Liver (tissue), 9 donors: ENCODE data around the gene C1orf52. TPM values are rescaled to one million over a fixed set of nuclear protein-coding genes. Genes with fewer than 3 reads are reported as not detected.
A peak's percentile ranks its signal among the peaks of the same experiment; 100 is the strongest.

ENCODE experiments used
- DNase-seq: peaks from one replicate; pipeline ENCODE4 v3.0.0-alpha.2; 2017; ENCODE audit warnings: low spot score
- H3K27ac ChIP-seq, 2 donors: one replicate each; pipeline ENCODE4 v1.7.0; 2013; ENCODE audit warnings: inconsistent platforms in 2 of 2, low read length in 2 of 2, control low read depth in 1 of 2, low read depth in 1 of 2, mild to moderate bottlenecking in 1 of 2
- H3K27me3 ChIP-seq, 4 donors: one replicate each; pipeline versions ENCODE4 v1.6.1 to v1.7.0; 2013; ENCODE audit warnings: low read length in 3 of 4, inconsistent platforms in 1 of 4, mild to moderate bottlenecking in 1 of 4, moderate library complexity in 1 of 4; ENCODE audit not compliant: control insufficient read depth in 4 of 4, insufficient read depth in 4 of 4
- H3K36me3 ChIP-seq, 4 donors: one replicate each; pipeline versions ENCODE4 v1.6.1 to v1.7.0; 2013; ENCODE audit warnings: low read length in 3 of 4, mild to moderate bottlenecking in 3 of 4, low read depth in 1 of 4, moderate library complexity in 1 of 4; ENCODE audit not compliant: control insufficient read depth in 4 of 4, insufficient read depth in 3 of 4
- H3K4me1 ChIP-seq, 4 donors: one replicate each; pipeline versions ENCODE4 v1.6.1 to v1.7.0; 2013; ENCODE audit warnings: low read length in 3 of 4, mild to moderate bottlenecking in 3 of 4, moderate library complexity in 1 of 4; ENCODE audit not compliant: control insufficient read depth in 4 of 4, insufficient read depth in 4 of 4
- H3K4me3 ChIP-seq, 3 donors: one replicate each; pipeline versions ENCODE4 v1.6.1 to v1.7.0; 2013; ENCODE audit warnings: low read length in 3 of 3, control low read depth in 1 of 3, low read depth in 1 of 3, mild to moderate bottlenecking in 1 of 3
- H3K9ac ChIP-seq, 2 donors: one replicate each; pipeline ENCODE4 v1.7.0; 2013; ENCODE audit warnings: low read length in 2 of 2, mild to moderate bottlenecking in 2 of 2, moderate library complexity in 2 of 2, control low read depth in 1 of 2, low read depth in 1 of 2
- H3K9me3 ChIP-seq, 4 donors: one replicate each; pipeline versions ENCODE4 v1.6.1 to v1.7.0; 2013; ENCODE audit warnings: low read length in 3 of 4; ENCODE audit not compliant: control insufficient read depth in 4 of 4
- ATF3 ChIP-seq: IDR thresholded peaks from 2 replicates; pipeline ENCODE4 v1.6.1; 2016; ENCODE audit warnings: antibody characterized with exemption
- CTCF ChIP-seq: fragments of 150-350 bp; IDR thresholded peaks from 2 replicates; pipeline ENCODE4 v1.5.1; 2017; ENCODE audit warnings: improper control_type of control experiment, low read depth, low read length; ENCODE audit not compliant: missing input control
- FOXA1 ChIP-seq: IDR thresholded peaks from 2 replicates; pipeline ENCODE4 v1.6.1; 2016; ENCODE audit warnings: antibody characterized with exemption
- FOXA2 ChIP-seq: IDR thresholded peaks from 2 replicates; pipeline ENCODE4 v1.6.1; 2016; ENCODE audit warnings: antibody characterized with exemption
- GABPA ChIP-seq, 2 donors: IDR thresholded peaks in 1 of 2; conservative IDR thresholded peaks in 1 of 2; 2 replicates each; pipeline ENCODE4 v1.6.1; 2016; ENCODE audit warnings: antibody characterized with exemption in 2 of 2, mild to moderate bottlenecking in 1 of 2, moderate library complexity in 1 of 2
- HNF4G ChIP-seq: IDR thresholded peaks from 2 replicates; pipeline ENCODE4 v1.6.1; 2016; ENCODE audit warnings: antibody characterized with exemption
- JUND ChIP-seq, 2 donors: IDR thresholded peaks; 2 replicates each; pipeline ENCODE4 v1.6.1; 2016; ENCODE audit warnings: antibody characterized with exemption in 2 of 2
- MAX ChIP-seq: IDR thresholded peaks from 2 replicates; pipeline ENCODE4 v1.6.1; 2016; ENCODE audit warnings: antibody characterized with exemption
- NR2F2 ChIP-seq: IDR thresholded peaks from 2 replicates; pipeline ENCODE4 v1.6.1; 2016; ENCODE audit warnings: antibody characterized with exemption
- RXRA ChIP-seq, 2 donors: IDR thresholded peaks; 2 replicates each; pipeline ENCODE4 v1.6.1; 2017 to 2018; ENCODE audit warnings: antibody characterized with exemption in 2 of 2, mild to moderate bottlenecking in 1 of 2
- SP1 ChIP-seq: IDR thresholded peaks from 2 replicates; pipeline ENCODE4 v1.6.1; 2018; ENCODE audit warnings: antibody characterized with exemption, mild to moderate bottlenecking
- ZBTB33 ChIP-seq: IDR thresholded peaks from 2 replicates; pipeline ENCODE4 v1.6.1; 2016; ENCODE audit warnings: antibody characterized with exemption
- WGBS: extraction: QIAGEN DNeasy Blood & Tissue Kit; methylation state at CpG from one replicate; pipeline ENCODE4 v1.1.7; 2013; 5-methylcytosine and 5-hydroxymethylcytosine counted together
- polyA plus RNA-seq, 2 donors: library from polyadenylated mRNA; stranded (reverse) in 1 of 2; unstranded in 1 of 2; fragments of 200-250 nt in 1 of 2; fragments of >200 nt in 1 of 2; fragmentation: Nextera tagmentation in 1 of 2; extraction: Ambion mirVana in 1 of 2; gene quantifications; one replicate each; pipeline versions ENCODE4 v1.2.1 to v1.2.3, GENCODE V29; 2013 to 2015
- total RNA-seq, 2 donors: library from RNA; depleted of rRNA; stranded (reverse); fragments of >200 nt; gene quantifications; one replicate each; pipeline ENCODE4 v1.2.3, GENCODE V29; 2014
- donor health status: healthy.
- donor health status: healthy.
- donor health status: healthy.
- donor health status: healthy.
- donor health status: healthy.

The C1orf52 gene
- total and polyA plus RNA-seq, 4 donors: 6.1 to 10.9 (median 7.3) TPM

GRCh38 chr1:85297855-85298629, 38.6 kb upstream of the C1orf52 start:
- H3K27me3 ChIP-seq: no peaks in the 10 kb centered on the region
- WGBS: 67% methylated on average over 11 of the region's 11 CpGs
- no peaks in the 10 kb centered on the region for H3K36me3 ChIP-seq
- peak overlapping the region; percentile 26 to 47 for H3K27ac ChIP-seq
- DNase-seq: no peak
- TF ChIP-seq SP1 (peak; percentile 29), NR2F2 (peak; percentile 85), GABPA (IDR thresholded peaks at IDR 0.05 in 1 of 2, conservative IDR thresholded peaks at IDR 0.05 in 1 of 2) (peak in 1 of 2 donors; percentile 23), CTCF (no peak), ZBTB33 (no peak), MAX (no peak), RXRA (IDR thresholded peaks at IDR 0.05) (peak in 1 of 2 donors; percentile 45), FOXA1 (no peak), JUND (IDR thresholded peaks at IDR 0.05) (peak; percentile 83 to 90), HNF4G (no peak)
- no peak overlapping the region for H3K9ac ChIP-seq
- H3K4me3 ChIP-seq: no peak overlapping the region
- H3K4me1 ChIP-seq: no peaks in the 10 kb centered on the region
- H3K9me3 ChIP-seq: no peaks in the 10 kb centered on the region

GRCh38 chr1:85297538-85297854, 38.0 kb upstream of the C1orf52 start:
- Histone ChIP-seq H3K4me3 (no peak overlapping the region), H3K27ac (peak overlapping the region in 1 of 2 donors; percentile 26), H3K4me1 (no peaks in the 10 kb centered on the region), H3K9me3 (no peaks in the 10 kb centered on the region), H3K9ac (no peak overlapping the region), H3K27me3 (no peaks in the 10 kb centered on the region), H3K36me3 (no peaks in the 10 kb centered on the region)
- WGBS: 63% methylated on average over 1 of the region's 1 CpG
- TF ChIP-seq HNF4G (no peak), FOXA2 (no peak), FOXA1 (no peak)
- DNase-seq: no peak

- no peak overlapping the region for H3K27ac ChIP-seq
- no peaks in the 10 kb centered on the region for H3K27me3 ChIP-seq
- TF ChIP-seq ATF3: no peak
- no peak for TF ChIP-seq JUND (IDR thresholded peaks at IDR 0.05)
- no peak overlapping the region for H3K9ac ChIP-seq
- H3K36me3 ChIP-seq: no peaks in the 10 kb centered on the region
- H3K9me3 ChIP-seq: no peaks in the 10 kb centered on the region
- WGBS: 86% methylated on average over 1 of the region's 1 CpG
- DNase-seq: no peak
- H3K4me1 ChIP-seq: no peaks in the 10 kb centered on the region
- H3K4me3 ChIP-seq: no peak overlapping the region
These were observed 37.5 kb upstream of the C1orf52 start for GRCh38 chr1:85296980-85297379.
